ENCODE results near the gene MVB12B. TPM values are rescaled to one million over a fixed set of nuclear protein-coding genes. Genes with fewer than 3 reads are reported as not detected.

Gene MVB12B
- total RNA-seq, 2 donors from 2014 or later, result 9.8 to 15.8 TPM

DNA sequence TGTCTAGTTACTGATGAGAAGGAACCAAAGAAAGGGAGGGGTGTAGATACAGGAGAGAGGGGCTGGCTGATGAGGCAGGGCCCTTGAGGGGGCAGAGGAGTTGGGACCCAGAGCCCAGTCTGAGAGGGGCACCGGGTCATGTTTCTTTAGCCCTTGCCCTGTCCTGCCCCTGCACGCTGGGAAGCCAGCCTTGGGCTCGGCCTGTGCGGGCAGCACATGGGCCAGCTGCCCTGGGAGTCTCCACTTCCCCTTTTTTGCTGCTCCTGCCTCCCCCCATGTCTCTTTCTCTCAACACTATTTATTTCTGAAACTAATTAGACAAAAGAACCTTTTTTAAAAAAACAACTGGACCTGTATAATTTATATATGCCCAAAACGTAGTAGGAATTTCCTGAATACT is 20.5 kb downstream of the MVB12B start:
- intact Hi-C loops (cut with DNase I), result no loop called here
- H3K9ac ChIP-seq (ENCODE audit: low read depth in 2 of 2, low read length in 2 of 2), result no peak overlapping the region
- TF ChIP-seq, protein P1, sequence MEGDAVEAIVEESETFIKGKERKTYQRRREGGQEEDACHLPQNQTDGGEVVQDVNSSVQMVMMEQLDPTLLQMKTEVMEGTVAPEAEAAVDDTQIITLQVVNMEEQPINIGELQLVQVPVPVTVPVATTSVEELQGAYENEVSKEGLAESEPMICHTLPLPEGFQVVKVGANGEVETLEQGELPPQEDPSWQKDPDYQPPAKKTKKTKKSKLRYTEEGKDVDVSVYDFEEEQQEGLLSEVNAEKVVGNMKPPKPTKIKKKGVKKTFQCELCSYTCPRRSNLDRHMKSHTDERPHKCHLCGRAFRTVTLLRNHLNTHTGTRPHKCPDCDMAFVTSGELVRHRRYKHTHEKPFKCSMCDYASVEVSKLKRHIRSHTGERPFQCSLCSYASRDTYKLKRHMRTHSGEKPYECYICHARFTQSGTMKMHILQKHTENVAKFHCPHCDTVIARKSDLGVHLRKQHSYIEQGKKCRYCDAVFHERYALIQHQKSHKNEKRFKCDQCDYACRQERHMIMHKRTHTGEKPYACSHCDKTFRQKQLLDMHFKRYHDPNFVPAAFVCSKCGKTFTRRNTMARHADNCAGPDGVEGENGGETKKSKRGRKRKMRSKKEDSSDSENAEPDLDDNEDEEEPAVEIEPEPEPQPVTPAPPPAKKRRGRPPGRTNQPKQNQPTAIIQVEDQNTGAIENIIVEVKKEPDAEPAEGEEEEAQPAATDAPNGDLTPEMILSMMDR (IDR thresholded peaks at IDR 0.05), result no peak
- no peaks in the 10 kb centered on the region for H3K27me3 ChIP-seq
- peaks cover 17% of the 10 kb centered on the region for H3K4me1 ChIP-seq
- no peak overlapping the region for H3K4me3 ChIP-seq
- no peak overlapping the region for H3K27ac ChIP-seq
- peaks cover 3% of the 10 kb centered on the region for H3K36me3 ChIP-seq
- no peaks in the 10 kb centered on the region for H3K9me3 ChIP-seq
- no peak for DNase-seq

DNA sequence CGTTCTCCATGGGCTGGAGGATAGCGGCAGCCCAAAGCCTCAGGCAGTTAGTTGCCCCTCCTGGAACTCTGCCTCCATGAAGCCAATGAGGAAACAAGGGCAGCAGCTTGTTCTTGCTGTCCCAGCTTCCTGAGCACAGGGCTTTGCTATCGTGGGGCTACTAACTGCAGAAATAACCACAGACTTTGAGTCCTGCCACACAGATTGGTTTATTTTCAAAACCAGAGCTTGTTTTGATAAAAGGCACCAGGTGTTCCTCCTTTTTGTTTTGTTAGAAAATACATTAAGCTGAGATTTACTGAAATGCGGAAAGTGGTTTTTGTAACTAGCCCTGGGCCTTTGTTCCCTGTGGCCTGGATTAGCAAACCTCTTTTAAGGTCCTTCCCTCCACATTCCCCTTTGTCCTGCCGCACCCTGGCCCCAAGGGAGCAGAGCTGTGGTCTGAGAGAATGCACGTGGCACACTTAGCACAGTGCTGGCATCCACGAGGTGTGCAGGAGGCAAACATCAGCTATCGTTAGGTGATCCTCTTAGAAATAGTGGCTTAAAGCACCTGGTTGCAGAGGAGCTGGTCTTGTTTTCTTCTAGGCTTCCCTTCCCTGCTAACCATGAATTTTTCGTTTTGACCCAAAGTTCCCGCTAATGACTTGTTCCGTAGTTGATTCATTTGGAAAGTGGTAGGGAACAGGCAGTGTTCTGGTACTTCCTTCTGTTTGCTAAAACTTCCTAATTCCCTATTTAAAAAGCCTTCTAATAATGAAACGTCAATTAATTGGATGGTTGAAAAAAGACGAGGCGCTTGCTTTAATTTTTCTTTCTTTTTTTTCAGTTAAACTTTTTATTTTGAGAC is 21.5 kb downstream of the MVB12B start:
- no peaks in the 10 kb centered on the region for H3K9me3 ChIP-seq
- peaks cover 3% of the 10 kb centered on the region for H3K36me3 ChIP-seq
- TF ChIP-seq, protein P1 (IDR thresholded peaks at IDR 0.05), result no peak
- peak overlapping the region in 1 of 2 donors; percentile 44 for H3K9ac ChIP-seq (ENCODE audit: low read depth in 2 of 2, low read length in 2 of 2)
- H3K4me3 ChIP-seq, result no peak overlapping the region
- intact Hi-C loops (cut with DNase I), result no loop called here
- H3K27ac ChIP-seq, result peak overlapping the region; percentile 79
- H3K27me3 ChIP-seq, result no peaks in the 10 kb centered on the region
- peak; percentile 70 for DNase-seq
- peaks cover 17% of the 10 kb centered on the region for H3K4me1 ChIP-seq

DNA sequence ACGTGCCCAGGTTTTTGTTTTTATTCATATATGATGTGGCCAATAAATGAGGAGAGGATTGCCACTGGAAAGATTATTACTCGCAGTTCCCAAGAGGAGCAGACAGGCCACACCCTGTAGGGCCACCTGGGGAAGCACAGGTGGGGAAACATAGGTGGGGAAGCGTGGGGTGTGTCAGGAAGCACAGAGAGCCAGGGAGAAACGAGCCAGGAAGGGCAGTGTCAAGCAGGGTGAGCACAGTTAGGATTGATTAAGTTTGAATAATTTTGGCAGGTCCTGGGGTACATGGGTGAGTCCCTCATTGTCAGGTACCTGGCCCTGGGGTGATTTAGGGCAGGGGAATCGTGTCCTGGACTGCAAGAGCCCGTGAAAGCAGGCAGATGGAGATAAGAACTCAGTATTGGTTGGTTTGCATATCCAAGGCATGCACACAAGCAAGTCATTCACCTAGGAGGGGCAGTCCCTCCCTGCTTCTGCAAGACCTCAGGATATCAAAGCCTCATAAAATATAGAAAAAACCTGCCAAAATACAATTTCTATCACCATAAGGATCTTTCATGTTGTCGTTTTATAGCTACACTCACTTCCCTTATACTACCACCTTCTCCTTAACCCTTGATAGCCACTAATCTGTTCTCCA is 22.4 kb downstream of the MVB12B start:
- no peaks in the 10 kb centered on the region for H3K27me3 ChIP-seq
- H3K27ac ChIP-seq, result peak overlapping the region; percentile 79
- H3K4me3 ChIP-seq, result no peak overlapping the region
- H3K9ac ChIP-seq (ENCODE audit: low read depth in 2 of 2, low read length in 2 of 2), result peak overlapping the region in 1 of 2 donors; percentile 44
- peaks cover 17% of the 10 kb centered on the region for H3K4me1 ChIP-seq
- TF ChIP-seq, protein P1 (IDR thresholded peaks at IDR 0.05), result no peak
- no peaks in the 10 kb centered on the region for H3K9me3 ChIP-seq
- intact Hi-C loops (cut with DNase I), result no loop called here
- DNase-seq, result peak; percentile 87
- peaks cover 3% of the 10 kb centered on the region for H3K36me3 ChIP-seq

DNA sequence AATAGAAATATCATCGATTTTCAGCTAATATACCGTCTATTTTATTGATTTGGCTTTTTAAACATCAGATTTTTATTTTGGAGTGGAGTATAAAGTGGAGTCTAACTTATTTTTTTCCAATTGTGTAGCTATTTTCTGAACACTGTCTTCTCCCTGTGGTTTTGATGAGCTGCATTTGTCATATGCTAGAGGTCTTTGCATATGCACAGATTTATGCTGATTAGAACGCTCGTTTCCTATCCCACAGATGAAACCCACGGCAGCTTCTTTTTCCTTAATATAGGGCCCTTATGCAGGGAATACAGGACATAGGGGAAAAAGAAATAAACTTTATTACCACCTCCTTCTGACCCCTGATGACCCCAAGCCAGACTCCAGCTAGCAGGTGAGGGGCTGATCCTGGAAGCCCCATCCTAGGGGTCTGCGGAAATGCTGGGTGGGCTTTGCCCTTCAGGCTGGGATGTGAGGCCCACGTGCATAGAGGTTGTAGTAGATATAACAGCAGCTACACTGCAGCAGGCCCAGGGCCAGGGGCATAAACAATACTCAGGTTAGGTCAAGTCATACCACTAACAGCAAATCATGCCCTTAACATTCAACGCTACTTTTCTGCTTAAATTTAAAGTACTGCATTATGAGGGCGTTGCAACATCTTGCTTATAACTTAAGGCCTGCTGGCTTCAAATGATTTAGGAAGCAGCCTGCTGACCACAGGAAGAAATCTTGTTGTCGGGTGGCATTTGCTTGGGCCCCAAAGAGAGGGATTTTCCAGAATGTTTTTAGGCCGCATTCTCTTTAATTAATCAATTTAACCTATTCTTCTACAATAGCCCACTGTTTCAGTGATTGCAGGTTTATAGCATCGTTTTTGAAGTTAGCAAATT is 28.5 kb downstream of the MVB12B start:
- peaks cover under 1% of the 10 kb centered on the region for H3K4me1 ChIP-seq
- H3K36me3 ChIP-seq, result peaks cover 3% of the 10 kb centered on the region
- TF ChIP-seq, protein P1 (IDR thresholded peaks at IDR 0.05), result no peak
- peak; percentile 9 for DNase-seq
- no peak overlapping the region for H3K27ac ChIP-seq
- H3K9ac ChIP-seq (ENCODE audit: low read depth in 2 of 2, low read length in 2 of 2), result no peak overlapping the region
- H3K9me3 ChIP-seq, result no peaks in the 10 kb centered on the region
- no peaks in the 10 kb centered on the region for H3K27me3 ChIP-seq
- H3K4me3 ChIP-seq, result no peak overlapping the region
- intact Hi-C loops (cut with DNase I), result no loop called here

DNA sequence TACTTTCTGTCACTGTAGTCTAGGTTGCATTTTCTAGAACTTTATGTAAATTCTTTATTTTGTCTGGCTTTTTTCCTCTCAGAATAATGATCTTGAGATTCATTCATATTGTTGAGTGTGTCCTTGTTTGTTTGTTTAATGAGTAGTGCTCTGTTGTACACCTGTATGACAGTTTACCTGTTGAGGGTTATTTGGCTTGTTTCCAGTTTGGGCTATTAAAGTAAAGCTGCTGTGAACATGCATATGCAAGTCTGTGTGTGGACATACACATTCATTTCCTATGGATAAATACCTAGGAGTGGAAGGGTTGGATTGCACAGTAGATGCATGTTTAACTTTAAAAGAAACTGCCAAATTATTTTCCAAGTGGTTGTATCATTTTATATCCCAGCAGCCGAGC is 30.4 kb downstream of the MVB12B start:
- H3K4me1 ChIP-seq, result no peaks in the 10 kb centered on the region
- no peak overlapping the region for H3K27ac ChIP-seq
- no peak for DNase-seq
- H3K4me3 ChIP-seq, result no peak overlapping the region
- intact Hi-C loops (cut with DNase I), result no loop called here
- H3K9ac ChIP-seq (ENCODE audit: low read depth in 2 of 2, low read length in 2 of 2), result no peak overlapping the region
- TF ChIP-seq, protein P1 (IDR thresholded peaks at IDR 0.05), result no peak
- no peaks in the 10 kb centered on the region for H3K27me3 ChIP-seq
- H3K9me3 ChIP-seq, result no peaks in the 10 kb centered on the region
- no peaks in the 10 kb centered on the region for H3K36me3 ChIP-seq
